DMS 273 (cell line): ENCODE measurements around the gene ADAMTSL3.

ENCODE experiments used
- DNase-seq: peaks from one replicate; lab custom pipeline; 2025; ENCODE audit not compliant: unreplicated experiment; lab: John Stamatoyannopoulos, UW

ADAMTSL3 gene

DNA sequence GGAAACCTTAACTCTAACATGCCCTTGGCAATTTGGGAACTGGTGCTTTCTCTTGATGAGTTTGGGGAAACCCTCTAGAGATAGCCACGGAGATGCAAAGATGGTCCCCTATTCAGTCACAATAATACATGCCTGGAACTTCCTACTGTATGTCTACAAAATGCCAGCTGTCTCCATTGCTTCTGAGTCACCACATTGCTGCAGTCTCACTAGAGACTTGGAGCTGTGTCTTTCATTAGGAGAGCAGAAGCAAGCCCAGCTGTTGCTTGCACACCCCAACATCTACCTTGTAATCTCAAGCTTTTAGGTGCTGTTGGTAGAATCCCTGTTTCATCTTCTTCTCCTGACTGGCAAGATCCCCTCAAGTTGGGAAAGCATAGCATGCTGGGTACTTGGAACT is 261.0 kb downstream of the ADAMTSL3 start:
- no peak for DNase-seq

DNA sequence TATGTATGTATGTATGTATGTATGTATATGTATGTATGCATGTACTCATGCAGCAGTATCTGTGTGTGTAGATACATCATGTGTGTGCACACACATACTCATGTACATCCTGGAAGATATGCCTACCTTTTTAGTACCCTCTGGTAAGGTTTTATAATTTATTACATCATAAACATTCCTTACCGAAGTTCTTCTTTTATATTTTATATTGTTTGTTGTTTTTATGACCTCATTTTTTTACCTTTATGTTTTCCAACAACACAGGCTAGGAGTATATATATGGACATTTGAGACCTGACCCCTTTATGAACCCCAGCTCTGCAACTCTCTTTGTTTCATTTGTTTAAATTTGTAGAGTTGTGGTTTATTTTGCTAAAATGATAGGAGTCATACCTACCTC is 263.5 kb downstream of the ADAMTSL3 start:
- DNase-seq = no peak

- no peak for DNase-seq
Measured at GRCh38 chr15:83918011-83918410, 264.1 kb downstream of the ADAMTSL3 start.

DNA sequence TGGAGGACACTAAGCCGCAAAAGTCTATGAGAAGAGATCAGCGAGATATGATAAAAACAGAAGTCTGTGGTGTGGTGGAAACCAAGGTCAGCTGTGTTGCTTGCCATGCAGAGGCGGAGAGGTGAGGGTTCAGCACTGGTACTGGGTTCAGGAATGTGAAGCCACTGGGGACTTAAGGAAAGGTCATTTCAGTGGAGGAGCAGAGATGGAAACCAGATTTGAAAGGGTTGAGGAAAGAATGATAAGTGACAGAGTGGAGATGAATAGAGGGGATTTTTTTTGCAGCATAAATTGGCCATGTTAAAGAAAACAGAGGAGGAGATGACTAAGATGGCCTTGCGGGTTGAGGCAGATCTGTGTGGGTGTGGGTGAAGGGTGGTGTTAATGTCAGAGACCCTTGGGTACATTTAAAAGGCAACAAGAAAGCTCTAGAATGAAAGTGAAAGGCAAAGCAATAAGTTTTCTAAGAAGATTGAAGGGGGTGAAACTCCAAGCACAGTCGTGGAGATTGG is 265.5 kb downstream of the ADAMTSL3 start:
- no peak for DNase-seq

- DNase-seq = no peak
Measured at GRCh38 chr15:83919978-83920510, 266.1 kb downstream of the ADAMTSL3 start.

GRCh38 chr15:83922649-83923294 is 268.8 kb downstream of the ADAMTSL3 start:
- no peak for DNase-seq

DNA sequence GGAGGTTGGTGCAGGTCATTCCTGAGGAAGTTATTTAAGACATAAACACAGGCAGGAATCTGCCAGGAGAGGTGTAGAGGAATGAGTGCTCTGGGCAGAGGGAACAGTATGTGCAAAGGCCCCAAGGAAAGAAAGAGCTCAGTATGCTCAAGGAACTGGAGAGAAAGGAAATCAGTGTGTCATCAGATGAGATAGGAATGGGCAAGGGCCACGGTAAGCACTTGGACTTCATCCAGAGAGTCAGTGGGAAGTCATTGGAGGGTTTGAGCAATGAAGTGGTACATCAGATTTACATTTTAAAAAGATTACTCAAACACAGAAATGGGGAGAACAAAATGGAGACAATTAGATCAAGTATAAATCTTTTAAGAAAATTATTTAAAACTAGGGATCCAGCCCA is 272.2 kb downstream of the ADAMTSL3 start:
- no peak for DNase-seq

DNA sequence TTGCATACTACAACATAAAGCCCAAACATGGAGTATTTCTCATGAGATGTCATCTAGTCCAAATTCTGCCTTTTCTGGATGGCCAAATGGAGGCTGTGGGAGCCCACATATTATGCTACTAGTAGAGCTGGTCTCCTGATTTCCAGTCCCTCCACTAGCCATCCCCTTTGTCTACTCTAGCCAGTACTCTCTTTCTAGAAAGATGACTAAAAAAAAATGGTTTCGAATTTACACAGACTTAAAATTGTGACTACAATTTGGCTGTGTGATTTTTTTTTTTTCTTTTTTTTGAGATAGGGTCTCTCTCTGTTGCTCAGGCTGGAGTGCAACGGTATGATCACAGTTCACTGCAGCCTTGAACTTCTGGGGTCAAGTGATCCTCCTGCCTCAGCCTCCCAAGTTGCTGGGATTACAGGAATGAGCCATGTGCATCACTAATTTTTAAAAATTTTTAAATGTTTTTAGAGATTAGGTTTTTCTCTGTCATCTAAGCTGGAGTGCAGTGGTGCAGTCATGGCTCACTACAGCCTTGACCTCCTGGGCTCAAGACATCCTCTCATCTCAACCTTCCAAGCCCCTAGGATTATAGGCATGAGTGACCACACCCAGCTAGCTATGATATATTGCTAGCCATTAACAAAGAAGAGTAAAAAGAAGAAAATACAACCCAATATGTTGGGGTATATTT is 273.9 kb downstream of the ADAMTSL3 start:
- no peak for DNase-seq

DNA sequence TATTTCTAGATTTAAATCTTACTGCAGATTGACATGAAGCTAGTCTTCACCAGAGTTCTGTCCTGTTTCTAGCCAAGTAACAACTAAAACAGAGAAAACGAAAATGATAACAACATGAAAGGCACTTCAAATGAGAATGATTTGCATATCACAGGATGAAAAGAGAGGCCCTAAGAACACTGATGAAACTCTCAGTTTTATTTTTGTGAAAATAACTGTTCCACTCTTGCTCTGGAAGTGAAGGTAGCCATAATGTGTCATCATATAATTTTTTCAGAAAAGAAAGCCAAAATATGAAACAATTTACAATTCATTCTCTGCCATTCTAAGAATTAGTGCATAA is 274.4 kb downstream of the ADAMTSL3 start:
- no peak for DNase-seq

DNA sequence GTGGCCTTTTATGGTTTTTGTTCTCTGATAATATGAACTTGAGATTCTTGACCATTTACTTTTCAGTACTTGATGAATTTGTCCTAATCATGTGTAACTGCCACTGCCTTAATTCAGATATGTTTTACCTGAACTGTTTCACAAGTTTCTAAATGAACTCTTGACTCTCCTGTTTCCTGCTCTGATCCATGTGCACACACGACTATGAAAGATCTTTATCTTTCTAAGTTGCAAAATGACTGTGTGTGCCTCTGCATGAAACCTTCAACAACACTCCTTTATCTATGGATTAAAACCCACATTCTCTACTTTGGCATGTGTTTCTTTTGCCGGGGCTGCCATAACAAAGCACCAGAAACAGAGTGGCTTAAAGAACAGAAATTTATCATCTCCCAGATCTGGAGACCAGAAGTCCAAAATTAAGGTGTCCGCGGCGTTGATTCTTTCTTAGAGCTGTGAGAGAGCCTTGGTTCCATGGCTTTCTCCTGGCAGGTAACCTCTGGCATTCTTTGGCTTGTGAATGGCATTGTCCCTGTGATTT is 275.0 kb downstream of the ADAMTSL3 start:
- no peak for DNase-seq

- no peak for DNase-seq
Measured at GRCh38 chr15:83929619-83930018, 275.7 kb downstream of the ADAMTSL3 start.

- no peak for DNase-seq
Measured at GRCh38 chr15:83930392-83931212, 276.7 kb downstream of the ADAMTSL3 start.

GRCh38 chr15:83935774-83936173 is 281.9 kb downstream of the ADAMTSL3 start:
- no peak for DNase-seq

GRCh38 chr15:83940136-83940535 is 286.2 kb downstream of the ADAMTSL3 start:
- DNase-seq = no peak

DNA sequence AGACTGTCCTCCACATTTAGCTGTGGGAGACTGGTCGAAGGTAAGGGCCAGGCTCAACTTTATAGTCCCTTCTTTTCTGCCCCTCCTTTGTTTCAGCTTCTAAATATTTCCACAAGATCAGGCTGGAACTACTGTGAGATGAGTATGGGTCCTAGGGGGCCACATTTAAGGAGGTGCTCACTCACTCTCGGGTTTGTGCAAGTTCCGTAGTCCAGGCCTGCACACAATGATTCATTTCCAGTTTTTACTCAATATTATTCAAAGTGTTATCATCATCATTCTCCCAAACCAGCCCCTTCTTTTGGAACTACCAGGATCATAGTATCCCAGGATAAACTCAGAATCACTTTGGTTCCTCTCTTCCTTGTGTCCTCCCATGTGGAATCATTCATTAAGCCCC is 289.1 kb downstream of the ADAMTSL3 start:
- no peak for DNase-seq

- DNase-seq = no peak
Measured at GRCh38 chr15:83943849-83944404, 290.0 kb downstream of the ADAMTSL3 start.

DNA sequence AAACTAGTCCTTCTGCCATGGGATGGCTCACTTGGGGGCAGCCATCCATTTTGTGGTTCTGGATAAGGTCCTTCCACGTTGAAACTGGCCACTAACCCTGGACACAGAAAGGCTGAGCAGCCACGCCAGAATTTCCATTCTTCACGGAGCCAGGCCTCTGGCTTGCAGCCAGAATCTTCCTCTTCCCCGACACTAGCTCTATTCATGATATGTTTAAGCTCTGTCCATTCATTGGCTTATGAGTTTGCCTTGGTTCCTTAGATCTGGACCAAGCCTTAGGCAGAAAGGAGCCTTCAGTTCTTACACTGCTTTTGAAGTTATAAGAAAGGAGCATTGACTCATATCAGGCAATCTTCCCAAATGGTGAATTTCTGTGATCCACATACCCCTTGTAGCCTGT is 293.2 kb downstream of the ADAMTSL3 start:
- no peak for DNase-seq

GRCh38 chr15:83954506-83954905 is 300.6 kb downstream of the ADAMTSL3 start:
- DNase-seq = no peak

- DNase-seq = no peak
Measured at GRCh38 chr15:83955806-83956265, 301.9 kb downstream of the ADAMTSL3 start.

DNA sequence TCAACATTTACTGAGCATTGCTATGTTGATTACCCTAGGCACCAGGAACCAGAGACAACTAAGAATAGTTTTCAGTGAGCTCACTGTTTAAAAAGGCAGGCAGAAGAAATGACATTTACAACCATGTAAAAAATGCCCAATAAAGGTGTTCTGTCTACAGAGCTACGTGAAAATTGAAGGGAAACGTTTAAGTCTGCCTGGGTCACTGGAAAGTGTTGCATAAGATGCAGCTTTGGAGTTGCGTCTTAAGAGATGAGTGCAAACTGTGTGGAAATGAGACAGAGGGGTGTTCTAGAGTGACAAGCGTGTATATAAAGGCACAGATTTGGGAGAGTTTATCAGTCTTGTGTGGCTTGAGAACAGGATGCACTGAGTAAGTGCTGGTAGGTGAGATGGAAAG is 303.0 kb downstream of the ADAMTSL3 start:
- DNase-seq = no peak

- no peak for DNase-seq
Measured at GRCh38 chr15:83959477-83959876, 305.6 kb downstream of the ADAMTSL3 start.
